GM12875 (cell line): ENCODE data around the gene AR.

Source experiments
- H3K4me3 ChIP-seq: one replicate; pipeline ENCODE4 v1.5.1; 2011; ENCODE audit warnings: low read depth, low read length, control low read depth
- TF ChIP-seq, protein P1 (sequence below): IDR thresholded peaks from 2 replicates; pipeline ENCODE4 v1.5.1; 2011; ENCODE audit warnings: low read depth, mild to moderate bottlenecking, control low read depth, inconsistent platforms, low read length, moderate library complexity, borderline replicate concordance; ENCODE audit not compliant: insufficient read depth

Gene AR

DNA sequence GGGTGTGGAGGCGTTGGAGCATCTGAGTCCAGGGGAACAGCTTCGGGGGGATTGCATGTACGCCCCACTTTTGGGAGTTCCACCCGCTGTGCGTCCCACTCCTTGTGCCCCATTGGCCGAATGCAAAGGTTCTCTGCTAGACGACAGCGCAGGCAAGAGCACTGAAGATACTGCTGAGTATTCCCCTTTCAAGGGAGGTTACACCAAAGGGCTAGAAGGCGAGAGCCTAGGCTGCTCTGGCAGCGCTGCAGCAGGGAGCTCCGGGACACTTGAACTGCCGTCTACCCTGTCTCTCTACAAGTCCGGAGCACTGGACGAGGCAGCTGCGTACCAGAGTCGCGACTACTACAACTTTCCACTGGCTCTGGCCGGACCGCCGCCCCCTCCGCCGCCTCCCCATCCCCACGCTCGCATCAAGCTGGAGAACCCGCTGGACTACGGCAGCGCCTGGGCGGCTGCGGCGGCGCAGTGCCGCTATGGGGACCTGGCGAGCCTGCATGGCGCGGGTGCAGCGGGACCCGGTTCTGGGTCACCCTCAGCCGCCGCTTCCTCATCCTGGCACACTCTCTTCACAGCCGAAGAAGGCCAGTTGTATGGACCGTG is 2.2 kb downstream of the AR start:
- TF ChIP-seq, protein P1, sequence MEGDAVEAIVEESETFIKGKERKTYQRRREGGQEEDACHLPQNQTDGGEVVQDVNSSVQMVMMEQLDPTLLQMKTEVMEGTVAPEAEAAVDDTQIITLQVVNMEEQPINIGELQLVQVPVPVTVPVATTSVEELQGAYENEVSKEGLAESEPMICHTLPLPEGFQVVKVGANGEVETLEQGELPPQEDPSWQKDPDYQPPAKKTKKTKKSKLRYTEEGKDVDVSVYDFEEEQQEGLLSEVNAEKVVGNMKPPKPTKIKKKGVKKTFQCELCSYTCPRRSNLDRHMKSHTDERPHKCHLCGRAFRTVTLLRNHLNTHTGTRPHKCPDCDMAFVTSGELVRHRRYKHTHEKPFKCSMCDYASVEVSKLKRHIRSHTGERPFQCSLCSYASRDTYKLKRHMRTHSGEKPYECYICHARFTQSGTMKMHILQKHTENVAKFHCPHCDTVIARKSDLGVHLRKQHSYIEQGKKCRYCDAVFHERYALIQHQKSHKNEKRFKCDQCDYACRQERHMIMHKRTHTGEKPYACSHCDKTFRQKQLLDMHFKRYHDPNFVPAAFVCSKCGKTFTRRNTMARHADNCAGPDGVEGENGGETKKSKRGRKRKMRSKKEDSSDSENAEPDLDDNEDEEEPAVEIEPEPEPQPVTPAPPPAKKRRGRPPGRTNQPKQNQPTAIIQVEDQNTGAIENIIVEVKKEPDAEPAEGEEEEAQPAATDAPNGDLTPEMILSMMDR, result no peak
- H3K4me3 ChIP-seq, result no peak overlapping the region

GRCh38 chrX:67546496-67547423 is 2.9 kb downstream of the AR start:
- H3K4me3 ChIP-seq, result no peak overlapping the region
- TF ChIP-seq, protein P1, result no peak

- H3K4me3 ChIP-seq, result no peak overlapping the region
Observed at GRCh38 chrX:67555578-67556203, 11.9 kb downstream of the AR start.

DNA sequence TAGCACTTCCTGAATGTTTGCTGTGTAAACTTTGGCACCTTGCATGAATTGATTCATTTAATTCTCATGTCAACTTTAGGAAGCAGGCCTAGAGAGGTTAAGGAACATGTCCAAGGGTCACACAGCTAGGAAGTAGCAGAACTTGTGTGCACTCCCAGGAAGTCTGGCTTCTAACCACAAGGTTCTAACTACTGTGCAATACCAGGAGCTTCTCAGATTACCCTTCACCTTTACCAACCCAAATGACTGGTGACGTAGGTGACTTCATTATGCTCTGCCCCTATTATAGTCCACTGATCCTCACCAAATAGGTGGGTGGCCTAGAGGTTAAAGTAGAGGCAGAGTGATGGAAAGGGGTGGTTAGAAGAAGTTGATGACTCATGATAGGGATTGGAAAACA is 14.4 kb downstream of the AR start:
- TF ChIP-seq, protein P1, result no peak

More at GRCh38 chrX:67555578-67556203, 11.9 kb downstream of the AR start:
- TF ChIP-seq, protein P1, result peak; percentile 87

GRCh38 chrX:67563469-67564448 is 19.9 kb downstream of the AR start:
- TF ChIP-seq, protein P1, result no peak

More for the DNA sequence above, 14.4 kb downstream of the AR start:
- H3K4me3 ChIP-seq, result no peak overlapping the region

GRCh38 chrX:67564475-67564874 is 20.7 kb downstream of the AR start:
- TF ChIP-seq, protein P1, result no peak

More at GRCh38 chrX:67563469-67564448, 19.9 kb downstream of the AR start:
- no peak overlapping the region for H3K4me3 ChIP-seq

More at GRCh38 chrX:67564475-67564874, 20.7 kb downstream of the AR start:
- no peak overlapping the region for H3K4me3 ChIP-seq
